ENCODE measurements around the gene KIAA1549.
"Not testable (repeated sequence)": the region's sequence is repeated elsewhere in the genome, so short reads cannot be mapped to it uniquely, and the experiment has no call there.

Gene KIAA1549

DNA sequence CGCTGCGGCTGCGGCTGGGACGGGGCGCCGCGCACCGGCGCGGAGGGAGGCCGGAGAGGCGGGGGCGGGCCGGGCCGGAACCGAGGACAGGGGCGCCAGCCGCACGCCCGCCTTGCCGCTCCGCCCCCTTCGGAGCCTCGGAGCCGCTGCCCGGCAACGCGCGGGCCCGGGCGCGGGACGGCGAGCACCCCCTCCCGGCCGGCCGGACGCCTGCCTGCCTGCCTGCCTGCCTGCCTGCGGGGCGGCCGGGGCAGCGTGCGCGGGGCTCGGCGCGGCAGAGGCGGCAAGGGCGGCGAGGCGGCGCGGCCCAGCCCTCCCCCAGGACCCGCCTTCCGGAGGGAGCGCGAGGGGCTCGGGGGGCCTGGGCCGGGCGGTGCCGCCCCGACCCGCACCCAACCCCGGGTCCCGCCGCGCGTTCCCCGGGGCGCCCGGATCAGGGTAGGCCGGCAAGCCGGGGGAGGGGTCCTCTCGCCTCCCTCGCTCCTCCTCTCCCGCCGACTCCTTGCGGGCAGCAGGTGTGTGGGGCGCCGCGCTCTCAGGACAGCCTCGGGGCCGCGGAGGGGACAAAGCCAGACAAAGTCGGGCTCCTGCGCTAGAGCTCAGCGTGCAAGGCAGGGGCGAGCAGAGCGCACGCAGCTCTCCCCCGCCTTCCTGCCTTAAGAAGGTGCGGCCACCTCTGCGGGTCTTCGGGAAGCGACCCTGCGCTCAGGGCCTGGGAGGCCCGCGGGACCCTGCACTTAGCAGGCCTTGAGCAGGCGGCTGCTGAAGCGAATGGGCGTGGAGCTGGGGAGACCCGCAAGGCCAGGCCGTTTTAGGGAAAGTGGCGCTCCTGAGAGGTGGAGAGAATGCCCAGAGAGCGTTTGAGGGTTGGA is at the start of gene KIAA1549:
TSS of gene KIAA1549 (minus strand) at position 58 of the 872 bp plus-strand sequence. CDS start 120 bp downstream, outside the sequence.
- DNase-seq, result peak; percentile 86

DNA sequence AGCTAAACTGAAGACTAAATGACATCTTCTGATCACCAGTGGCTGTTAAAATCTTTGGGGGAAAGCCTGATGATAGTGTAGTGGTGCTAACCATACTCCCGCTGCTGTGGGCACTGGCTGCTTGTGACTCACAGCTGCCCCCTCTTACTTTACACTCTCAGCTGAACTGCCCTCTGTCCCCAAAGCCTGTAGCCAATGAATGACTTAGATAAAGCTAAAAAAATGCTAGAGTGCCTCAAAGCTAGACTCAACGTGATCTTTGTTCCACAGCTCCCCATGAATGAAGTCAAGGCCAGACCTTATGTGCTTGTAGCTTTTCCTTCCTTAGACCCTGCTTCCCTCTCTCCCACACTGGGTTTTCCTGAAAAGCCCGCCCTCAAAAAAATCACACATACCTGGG is 48.2 kb upstream of the KIAA1549 start:
- DNase-seq, result no peak

DNA sequence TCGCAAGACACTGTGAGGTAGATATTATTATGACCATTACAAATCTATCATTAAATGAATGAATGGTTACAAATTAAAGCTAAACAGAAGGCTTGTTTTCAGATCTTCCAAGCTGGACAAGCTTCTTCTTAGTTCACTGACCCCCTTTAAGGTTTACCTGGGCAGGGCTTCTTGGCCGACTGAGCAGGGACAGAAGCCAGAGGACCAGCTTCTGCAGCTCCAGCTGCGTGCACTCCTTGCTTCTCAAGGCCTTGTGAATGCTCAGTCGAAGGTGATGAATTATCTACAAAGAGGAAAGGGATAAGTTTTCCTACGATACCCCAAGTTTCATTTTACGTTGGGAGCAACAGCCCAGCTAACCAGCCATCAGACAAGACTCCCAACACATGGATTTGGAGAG is 45.4 kb upstream of the KIAA1549 start:
- no peak for DNase-seq

DNA sequence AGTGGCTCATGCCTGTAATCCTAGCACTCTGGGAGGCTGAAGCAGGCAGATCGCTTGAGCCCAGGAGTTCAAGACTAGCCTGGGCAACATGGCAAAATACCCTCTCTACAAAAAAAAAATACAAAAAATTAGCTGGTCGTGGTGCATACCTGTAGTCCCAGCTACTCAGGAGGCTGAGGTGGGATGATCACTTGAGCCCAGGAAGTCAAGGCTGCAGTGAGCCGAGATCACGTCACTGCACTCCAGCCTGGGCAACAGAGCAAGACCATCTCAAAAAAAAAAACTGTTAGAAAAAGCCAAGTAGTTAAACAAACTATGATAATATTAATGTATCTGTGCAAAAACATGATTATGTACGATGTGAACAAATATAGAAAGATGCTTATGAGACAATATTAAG is 44.7 kb upstream of the KIAA1549 start:
- not testable (repeated sequence) for DNase-seq

DNA sequence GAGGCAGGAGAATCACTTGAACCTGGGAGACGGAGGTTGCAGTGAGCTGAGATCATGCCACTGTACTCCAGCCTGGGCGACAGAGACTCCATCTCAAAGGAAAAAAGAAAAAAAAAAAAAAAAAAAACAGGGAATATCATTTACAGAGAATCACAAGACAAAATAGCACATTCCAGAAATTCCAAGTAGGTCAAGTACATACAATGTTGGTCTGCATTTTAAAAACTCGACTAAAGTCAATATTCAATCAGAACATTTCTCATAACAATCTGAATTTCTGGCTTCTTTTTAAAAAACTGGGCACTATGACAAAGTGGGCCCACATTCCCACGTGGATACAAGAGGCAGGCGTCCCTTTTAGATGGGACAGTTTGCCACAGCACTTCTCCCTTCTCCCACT is 41.9 kb upstream of the KIAA1549 start:
- DNase-seq, result no peak

DNA sequence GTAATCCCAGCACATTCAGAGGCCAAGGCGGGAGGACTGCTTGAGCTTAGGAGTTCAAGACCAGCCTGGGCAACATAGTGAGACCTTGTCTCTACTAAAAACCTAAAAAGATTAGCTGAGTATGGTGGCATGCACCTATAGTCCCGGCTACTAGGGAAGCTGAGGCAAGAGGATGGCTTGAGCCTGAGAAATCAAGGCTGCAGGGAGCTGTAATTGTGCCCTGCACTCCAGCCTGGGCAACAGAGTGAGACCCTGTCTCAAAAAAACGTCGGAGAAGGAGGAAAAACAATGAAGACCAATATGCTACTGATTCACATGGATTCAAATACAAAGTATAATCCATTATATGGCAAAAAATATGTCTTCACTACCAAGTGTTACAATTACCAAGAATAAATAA is 41.1 kb upstream of the KIAA1549 start:
- DNase-seq, result no peak

DNA sequence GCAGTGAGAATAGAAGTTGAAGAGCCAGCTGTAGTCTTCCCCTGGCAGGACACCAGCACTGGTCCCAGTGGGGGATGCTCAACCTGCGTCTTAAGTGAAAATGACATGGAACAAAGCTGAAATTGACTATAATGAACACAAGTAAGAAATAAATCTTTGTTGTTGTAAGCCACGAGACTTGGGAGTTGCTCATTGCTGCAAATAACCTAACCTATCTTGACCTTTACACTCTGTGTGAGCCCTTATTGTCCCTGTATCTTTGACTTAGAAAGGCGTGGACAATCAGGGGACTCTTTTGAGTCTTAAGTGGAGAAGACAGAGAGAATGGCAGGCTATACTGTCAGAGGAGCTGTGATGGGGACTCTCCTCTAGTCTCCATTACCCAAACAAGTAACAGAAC is 37.7 kb upstream of the KIAA1549 start:
- no peak for DNase-seq

DNA sequence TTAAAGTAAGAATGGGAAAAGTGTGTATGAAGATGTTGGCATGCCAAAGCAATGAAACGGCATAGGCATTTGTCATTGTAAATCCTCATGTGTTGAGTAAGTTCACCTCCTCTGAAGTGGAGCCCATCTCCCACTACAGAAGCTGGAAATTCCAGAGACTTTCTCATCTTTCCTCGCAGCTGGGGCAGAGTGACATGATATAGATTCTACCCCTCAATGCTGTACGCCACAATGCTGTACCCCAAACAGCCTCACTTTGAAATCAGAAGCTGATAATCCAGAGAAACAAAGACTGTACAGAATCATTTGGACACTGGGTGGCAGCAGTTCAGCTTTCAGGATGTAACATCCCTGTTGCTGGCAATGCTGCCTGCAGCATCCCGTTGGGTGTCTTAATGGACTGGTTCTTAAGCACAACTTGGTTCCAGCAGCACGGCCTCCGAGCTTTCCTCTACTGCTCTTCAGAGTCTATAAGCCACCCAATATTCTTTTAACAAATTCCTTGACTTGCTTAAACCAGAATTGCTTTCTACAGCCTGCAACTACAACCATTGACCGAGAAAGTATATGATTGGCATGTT is 35.8 kb upstream of the KIAA1549 start:
- peak; percentile 82 for DNase-seq

DNA sequence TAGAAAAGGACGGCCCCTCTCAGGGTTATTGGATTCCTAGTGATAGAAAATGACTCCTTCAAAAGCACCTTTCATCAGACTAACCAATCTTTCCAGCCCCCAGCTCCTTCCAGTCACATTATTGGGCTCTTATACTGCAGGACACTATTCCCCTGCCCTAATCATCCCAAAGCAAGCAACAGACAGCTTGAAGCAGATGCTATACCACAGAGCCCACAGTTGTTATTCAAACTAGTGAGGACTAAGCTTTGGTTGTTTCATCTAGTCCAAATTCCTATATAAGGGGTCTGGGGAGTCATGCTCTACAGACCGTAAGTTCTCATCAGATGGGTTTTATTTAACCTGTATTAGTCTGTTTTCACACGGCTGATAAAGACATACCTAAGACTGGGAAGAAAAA is 30.2 kb upstream of the KIAA1549 start:
- no peak for DNase-seq

DNA sequence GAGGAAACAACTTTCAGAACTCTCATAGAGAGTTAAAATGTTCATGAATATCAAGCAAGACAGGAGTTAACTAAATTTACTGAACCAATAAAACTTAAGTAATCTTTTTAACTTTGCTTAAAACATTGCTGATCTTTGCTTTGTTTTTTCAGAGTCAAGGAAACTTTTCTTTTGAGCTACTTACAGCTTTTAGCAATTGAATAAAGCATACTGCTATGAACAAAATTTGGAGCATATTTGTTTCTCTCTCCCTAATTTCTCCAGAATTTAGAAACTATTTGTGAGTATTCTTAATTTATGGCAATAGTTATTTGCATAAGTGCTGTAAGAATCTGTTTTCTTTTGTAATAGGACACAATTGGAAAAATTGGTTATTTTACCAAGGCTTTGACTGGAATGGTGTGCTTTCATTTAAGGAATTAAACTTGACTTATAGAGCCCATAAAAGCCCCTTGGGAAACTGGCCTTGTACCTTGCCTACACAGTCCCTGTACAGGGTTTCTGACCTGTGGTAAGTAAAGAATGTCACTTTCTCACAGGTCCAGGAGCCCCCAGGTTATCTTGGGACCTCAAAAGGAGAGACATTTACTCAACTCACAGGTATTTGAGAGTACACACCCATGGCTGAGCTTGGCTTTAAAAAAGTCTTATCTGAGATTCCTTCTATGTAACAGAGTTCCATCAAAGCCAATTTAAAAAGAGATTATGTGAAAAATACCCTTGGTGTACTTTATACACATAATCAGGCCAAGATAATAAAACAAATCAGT is 23.3 kb upstream of the KIAA1549 start:
- DNase-seq, result peak; percentile 18

DNA sequence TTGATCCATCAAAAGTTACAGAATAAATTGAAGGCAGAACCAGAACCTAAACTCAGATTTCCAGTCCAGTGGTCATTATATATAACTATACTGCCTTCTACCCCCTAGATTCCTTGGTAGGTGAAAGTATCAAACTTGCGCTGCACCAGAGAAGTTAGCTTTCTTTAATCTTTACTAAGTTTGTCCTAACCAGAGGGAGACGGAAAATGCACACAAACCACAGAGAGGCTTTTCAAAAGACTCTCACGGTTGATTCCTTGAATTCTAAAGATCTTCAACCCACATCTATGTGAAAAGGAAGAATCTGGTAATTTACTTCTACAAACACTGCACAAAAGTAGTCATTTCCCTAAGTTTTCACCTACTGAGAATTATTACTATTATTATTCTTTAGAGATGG is 18.2 kb upstream of the KIAA1549 start:
- no peak for DNase-seq

DNA sequence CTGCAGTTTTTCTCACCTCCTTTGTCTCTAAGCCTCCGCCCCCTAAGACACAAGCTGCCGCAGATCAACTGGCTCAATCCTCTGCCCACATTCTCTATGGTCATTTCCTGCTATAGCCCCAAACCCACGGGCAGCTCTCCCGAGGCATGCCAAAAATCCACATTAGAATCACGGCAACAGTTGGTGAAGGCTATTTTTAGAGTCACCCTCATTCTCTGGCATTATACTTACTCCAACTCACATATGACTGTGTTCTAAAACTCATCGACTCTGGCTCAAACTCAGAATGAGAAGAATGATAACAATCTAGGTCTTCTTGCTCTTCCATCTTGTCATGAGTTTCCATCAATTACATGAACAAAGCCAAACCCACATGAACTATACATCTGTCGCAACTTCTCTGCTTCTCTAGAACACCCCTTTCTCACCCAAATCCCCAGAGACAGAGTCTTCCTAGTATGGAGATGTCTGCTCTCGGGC is 10.9 kb upstream of the KIAA1549 start:
- no peak for DNase-seq

DNA sequence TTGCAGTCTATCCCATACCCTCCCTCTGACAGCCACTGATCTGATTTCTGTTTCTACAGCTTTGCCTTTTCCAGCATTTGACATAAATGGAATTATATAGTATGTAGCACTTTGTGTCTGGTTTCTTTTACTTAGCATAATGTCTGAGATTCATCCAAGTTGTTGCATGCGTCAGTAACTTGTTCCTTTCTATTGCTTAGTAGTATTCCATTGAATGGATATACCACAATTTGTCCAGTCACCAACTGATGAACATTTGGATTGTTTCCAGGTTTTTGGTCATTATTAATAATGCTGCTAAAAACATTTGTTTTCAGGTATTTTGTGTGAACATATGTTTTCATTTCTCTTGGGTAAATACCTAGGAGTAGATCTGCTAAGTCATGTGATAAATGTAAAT is 6.5 kb upstream of the KIAA1549 start:
- DNase-seq, result no peak

DNA sequence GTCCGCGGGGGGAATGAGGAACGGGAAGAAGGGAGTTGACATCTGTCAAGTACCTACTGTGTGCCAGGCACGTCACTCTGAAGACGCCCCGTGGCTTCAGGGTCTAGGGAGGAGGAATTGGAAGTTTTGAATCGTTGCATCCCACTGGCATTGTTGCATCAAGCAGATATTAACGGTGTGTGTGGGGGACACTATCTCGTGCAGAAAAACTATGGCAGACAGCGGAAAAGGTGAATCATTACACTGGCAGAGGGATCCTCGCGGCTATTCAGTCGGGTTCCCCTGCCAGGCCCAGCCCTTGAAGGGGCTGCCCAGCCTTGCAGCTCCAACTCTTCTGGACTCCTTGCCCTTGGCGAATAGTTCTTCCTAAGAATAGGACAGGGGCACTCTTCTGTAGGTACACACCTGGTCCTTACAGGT is 1.0 kb upstream of the KIAA1549 start:
- no peak for DNase-seq

DNA sequence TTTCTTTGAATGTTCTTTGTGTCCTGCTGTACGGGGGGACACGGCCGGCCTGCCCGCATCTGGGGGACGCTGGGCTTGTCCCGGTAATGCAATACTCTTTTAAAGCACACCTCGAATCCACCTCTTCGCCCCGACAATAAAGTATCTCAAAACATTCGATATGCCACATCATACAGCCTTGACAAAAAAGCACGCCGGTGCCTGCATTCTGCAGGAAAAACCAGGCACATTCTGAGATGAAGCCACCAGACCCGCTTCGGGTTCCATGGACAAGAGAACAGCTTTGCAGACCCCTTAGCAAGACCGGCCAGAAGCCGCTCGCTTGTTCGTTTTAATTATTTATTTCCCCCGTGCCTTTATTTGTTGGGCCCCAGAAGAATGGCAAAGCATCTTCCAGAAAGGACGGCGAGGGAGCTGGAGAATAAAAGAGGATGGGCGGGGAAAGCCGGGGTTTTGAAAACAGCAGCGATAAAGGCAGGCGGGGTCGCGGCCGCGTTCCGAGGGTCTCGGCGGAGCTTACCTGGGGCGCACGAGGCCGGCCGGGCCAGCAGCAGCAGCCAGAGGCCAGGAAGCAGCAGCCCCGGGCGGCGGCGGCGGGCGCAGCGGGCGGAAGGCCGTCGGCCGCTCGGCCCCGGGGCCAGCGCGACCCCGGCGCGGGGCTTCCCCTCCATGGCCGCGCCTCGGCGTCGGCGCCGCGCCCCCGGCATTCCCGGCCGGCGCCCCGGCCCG is 462 bp downstream of the KIAA1549 start:
- DNase-seq, result peak; percentile 83

DNA sequence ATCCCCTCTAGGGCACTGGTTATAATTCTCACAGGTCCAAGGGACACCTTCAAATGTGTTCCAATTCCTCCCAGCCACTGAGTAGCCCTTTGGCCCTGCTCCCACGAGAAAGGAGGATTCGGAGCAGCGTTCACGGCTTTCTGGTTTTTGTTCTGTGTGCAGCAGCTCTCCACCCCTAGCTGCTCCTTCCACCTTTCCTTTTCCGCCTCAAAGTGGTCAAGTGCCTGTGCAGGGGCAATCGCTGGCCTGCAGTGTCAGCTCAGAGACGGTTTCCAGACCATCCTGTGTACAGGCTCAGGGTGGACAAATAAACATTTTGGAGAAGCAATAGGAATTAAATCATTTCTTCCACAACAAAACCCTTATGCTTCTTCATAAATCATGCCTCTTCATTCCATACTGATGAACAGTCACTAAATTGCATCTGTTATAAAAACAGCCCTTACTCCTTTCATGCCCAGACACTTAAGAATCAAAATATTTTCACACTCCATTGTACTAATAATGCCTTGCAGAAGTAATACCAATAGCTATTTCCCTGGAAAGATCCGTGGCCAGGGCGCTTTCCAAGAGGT is 1.1 kb downstream of the KIAA1549 start:
- DNase-seq, result no peak

DNA sequence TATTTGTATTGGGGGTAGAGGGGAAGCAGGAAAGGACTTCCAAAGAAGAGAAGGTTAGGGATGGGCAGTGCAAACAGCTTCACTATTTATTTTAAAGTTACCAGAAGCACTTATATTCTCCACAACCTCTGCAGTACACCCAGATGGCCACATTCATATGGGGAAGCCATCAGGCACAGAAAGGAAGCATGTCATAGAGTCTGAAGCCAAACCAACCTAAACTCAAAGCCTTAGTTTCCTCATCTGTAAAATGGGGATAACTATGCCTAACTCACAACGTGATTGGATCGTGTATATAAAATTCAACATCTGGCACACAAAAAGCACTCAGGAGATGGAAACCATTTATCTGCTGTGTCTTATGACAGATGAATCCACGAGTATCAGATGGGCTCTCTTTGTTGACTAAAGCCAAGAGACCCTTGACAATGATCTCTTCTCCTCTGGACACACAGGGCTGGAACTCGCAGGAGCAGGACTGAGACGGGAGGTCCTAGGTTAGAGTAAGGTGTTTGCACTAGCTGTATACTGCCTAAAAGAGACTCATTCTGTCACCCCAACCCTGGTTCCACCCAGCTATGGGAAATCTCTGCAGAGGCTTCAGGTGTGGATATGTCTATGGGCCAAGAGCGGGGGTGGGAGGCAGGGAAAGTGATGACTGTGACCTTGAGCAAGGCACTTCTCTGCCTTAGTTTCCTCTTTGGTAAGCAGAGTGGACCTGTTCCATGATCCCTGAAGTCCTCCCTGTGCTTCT is 1.8 kb downstream of the KIAA1549 start:
- peak; percentile 37 for DNase-seq

DNA sequence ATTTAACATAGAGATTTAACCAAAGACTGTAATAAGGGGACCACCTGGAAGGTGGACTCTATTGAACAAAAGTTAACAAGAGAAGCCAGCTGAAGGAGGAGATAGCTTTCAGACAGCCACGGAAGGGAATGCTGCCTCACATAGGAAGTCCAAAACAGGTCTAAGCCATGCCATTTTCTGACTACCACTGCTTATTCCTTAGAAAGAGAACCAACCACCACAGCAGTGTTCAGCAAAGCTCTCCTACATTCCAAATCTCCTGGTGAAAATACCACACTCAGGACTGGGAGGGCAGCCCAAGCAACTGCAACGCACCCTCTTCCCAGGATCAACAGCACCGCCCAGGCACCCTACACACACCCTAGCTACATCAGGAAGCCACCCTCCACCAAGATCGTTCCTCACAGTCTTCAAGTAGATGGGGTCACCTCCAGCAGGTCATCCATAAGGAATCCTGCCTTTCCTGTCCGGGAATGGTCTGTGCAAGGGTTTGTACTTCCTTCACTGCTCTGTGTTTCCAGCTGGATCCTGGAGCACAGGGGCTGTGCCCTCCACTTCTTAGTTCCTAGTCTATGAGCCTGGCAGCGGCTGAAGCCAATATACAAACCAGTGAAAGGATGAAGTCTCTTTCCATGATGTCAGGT is 2.5 kb downstream of the KIAA1549 start:
- DNase-seq, result no peak

DNA sequence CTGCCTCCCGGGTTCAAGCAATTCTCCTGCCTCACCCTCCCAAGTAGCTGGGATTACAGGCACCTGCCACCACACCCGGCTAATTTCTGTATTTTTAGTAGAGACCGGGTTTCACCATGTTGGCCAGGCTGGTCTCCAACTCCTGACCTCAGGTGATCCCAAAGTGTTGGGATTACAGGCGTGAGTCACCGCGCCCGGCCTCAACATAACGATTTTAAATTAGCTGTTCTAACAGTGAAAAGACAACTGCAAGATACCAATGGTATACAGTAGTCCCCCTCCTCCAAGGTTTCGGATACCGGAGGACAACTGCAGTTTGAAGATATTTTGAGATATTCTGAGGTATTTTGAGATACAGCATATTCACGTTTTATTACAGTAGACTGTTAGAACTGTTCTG is 5.0 kb downstream of the KIAA1549 start:
- DNase-seq, result not testable (repeated sequence)

DNA sequence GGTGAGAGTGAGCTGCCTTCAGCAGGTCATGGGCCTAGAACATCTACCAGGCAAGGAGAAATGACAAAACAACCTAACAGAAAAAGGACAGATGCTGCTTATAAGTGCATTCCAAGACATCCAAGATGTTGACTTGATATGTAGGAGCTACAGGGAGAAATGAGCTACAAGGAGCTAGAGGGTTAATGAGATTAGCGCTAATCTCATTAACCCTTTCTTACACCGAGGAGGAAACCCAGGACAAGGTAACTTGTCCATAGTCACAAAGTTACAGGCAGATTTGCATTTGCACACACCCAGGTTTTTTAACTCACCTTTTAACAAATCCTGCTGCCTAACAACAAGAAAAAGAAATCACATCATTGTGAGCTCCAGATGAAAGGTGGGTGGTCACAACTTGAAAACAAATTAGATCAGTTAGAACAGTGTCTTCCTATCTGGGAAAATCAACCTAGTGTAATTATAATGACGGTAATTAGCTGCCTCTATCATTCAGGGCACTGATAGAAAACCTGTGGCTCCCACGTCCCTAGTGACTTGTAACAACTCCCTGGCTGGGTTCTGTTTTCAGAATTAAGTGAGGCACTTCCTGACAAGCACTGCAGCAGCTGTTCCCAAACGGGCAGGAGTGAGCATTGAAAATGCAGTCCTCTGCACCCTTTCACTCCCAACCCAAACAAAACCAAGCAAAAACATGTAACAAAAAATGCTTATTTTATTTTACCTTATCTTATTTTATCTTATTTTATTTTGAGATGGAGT is 5.7 kb downstream of the KIAA1549 start:
- DNase-seq, result peak; percentile 54

Measured in eye (tissue), 1 donor.